ENCODE measurements around the gene MSGN1. TPM values are rescaled to one million over a fixed set of nuclear protein-coding genes. Genes with fewer than 3 reads are reported as not detected.

The MSGN1 gene
- total RNA-seq, 1 donor from 2014 or later = not detected

GRCh38 chr2:17798338-17798737, 17.9 kb upstream of the MSGN1 start:
- Mint-ChIP-seq H3K27ac (ENCODE audit: unreplicated experiment) (no peak overlapping the region), H3K4me1 (ENCODE audit: unreplicated experiment) (peaks cover 4% of the 10 kb centered on the region), H3K4me3 (ENCODE audit: unreplicated experiment) (no peak overlapping the region), H3K9me3 (ENCODE audit: unreplicated experiment) (no peaks in the 10 kb centered on the region), H3K27me3 (ENCODE audit: unreplicated experiment) (peaks cover 3% of the 10 kb centered on the region), H3K36me3 (ENCODE audit: low read depth, unreplicated experiment) (no peaks in the 10 kb centered on the region)
- no peak for DNase-seq (ENCODE audit: low spot score)
- TF ChIP-seq, protein P1, sequence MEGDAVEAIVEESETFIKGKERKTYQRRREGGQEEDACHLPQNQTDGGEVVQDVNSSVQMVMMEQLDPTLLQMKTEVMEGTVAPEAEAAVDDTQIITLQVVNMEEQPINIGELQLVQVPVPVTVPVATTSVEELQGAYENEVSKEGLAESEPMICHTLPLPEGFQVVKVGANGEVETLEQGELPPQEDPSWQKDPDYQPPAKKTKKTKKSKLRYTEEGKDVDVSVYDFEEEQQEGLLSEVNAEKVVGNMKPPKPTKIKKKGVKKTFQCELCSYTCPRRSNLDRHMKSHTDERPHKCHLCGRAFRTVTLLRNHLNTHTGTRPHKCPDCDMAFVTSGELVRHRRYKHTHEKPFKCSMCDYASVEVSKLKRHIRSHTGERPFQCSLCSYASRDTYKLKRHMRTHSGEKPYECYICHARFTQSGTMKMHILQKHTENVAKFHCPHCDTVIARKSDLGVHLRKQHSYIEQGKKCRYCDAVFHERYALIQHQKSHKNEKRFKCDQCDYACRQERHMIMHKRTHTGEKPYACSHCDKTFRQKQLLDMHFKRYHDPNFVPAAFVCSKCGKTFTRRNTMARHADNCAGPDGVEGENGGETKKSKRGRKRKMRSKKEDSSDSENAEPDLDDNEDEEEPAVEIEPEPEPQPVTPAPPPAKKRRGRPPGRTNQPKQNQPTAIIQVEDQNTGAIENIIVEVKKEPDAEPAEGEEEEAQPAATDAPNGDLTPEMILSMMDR (IDR thresholded peaks at IDR 0.05; ENCODE audit: unreplicated experiment) = no peak

DNA sequence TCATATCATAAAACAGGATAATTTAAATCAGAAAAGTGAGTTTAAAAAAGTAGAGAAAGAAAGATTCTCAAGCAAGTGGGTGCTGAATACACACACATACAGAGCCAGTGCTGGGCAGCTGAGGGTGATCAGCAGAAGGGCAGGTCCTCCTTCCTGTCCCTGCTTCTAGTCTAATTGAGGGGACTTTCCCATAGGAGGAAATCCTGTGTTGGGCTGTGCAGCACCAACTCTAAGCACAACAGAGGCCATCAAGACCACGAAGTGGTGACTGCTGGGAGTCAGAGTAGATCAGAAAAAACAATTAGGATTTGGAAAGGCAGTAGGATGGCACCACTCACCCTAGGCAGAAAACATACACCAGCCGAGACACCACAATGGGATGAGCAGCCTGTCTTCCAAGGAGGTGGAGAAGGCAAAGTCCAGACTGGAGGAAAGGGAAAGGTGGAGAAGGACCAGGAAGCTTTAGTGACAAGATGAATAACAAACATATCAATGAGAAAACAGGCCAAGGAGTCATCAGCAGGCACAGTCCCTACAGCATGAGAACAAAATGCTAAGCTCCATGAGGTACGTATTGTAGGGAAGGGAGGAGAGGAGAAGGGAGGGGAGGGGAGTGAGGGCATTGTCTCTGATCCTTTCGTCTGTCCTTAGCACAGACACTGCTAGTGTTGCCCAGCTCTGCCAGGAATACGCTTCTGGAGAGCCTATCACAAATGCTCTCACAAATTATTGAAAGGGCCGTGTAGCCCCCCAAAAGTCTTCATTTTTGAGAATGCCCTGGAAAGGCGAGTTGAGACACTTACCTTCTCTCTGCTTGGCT, 16.7 kb upstream of the MSGN1 start:
- Mint-ChIP-seq H3K27me3 (ENCODE audit: unreplicated experiment) (peaks cover 3% of the 10 kb centered on the region), H3K36me3 (ENCODE audit: low read depth, unreplicated experiment) (no peaks in the 10 kb centered on the region), H3K4me1 (ENCODE audit: unreplicated experiment) (peaks cover 4% of the 10 kb centered on the region), H3K27ac (ENCODE audit: unreplicated experiment) (no peak overlapping the region), H3K4me3 (ENCODE audit: unreplicated experiment) (no peak overlapping the region), H3K9me3 (ENCODE audit: unreplicated experiment) (no peaks in the 10 kb centered on the region)
- no peak for DNase-seq (ENCODE audit: low spot score)
- TF ChIP-seq, protein P1 (IDR thresholded peaks at IDR 0.05; ENCODE audit: unreplicated experiment) = no peak

GRCh38 chr2:17800219-17800618, 16.0 kb upstream of the MSGN1 start:
- peaks cover 4% of the 10 kb centered on the region for H3K4me1 Mint-ChIP-seq (ENCODE audit: unreplicated experiment)
- H3K27ac Mint-ChIP-seq (ENCODE audit: unreplicated experiment) = no peak overlapping the region
- H3K4me3 Mint-ChIP-seq (ENCODE audit: unreplicated experiment) = no peak overlapping the region
- H3K27me3 Mint-ChIP-seq (ENCODE audit: unreplicated experiment) = peaks cover 3% of the 10 kb centered on the region
- no peaks in the 10 kb centered on the region for H3K36me3 Mint-ChIP-seq (ENCODE audit: low read depth, unreplicated experiment)
- TF ChIP-seq, protein P1 (IDR thresholded peaks at IDR 0.05; ENCODE audit: unreplicated experiment) = no peak
- H3K9me3 Mint-ChIP-seq (ENCODE audit: unreplicated experiment) = no peaks in the 10 kb centered on the region
- DNase-seq (ENCODE audit: low spot score) = no peak

GRCh38 chr2:17800693-17801458, 15.4 kb upstream of the MSGN1 start:
- Mint-ChIP-seq H3K27me3 (ENCODE audit: unreplicated experiment) (peaks cover 3% of the 10 kb centered on the region), H3K36me3 (ENCODE audit: low read depth, unreplicated experiment) (no peaks in the 10 kb centered on the region), H3K4me1 (ENCODE audit: unreplicated experiment) (peaks cover 4% of the 10 kb centered on the region), H3K4me3 (ENCODE audit: unreplicated experiment) (no peak overlapping the region), H3K9me3 (ENCODE audit: unreplicated experiment) (no peaks in the 10 kb centered on the region), H3K27ac (ENCODE audit: unreplicated experiment) (no peak overlapping the region)
- DNase-seq (ENCODE audit: low spot score) = no peak
- TF ChIP-seq, protein P1 (IDR thresholded peaks at IDR 0.05; ENCODE audit: unreplicated experiment) = no peak

DNA sequence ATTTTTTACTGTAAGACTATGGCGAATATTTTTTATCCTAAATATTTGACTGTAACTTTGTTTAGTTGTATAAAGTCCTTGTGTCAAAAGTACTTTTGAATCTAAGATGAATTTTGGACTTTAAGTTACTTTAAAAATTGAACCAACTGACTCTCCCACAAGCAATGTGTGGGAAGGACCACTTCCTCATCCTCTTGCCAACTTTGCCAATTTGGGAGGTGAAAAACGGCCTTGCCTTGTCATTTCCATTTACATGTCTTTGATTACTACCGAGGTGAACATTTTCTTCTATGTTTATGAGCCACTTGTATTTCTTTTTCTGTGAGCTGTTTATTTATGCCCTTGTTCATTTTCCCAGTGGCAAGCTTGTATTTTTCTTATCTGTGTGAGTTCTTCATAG, 12.8 kb upstream of the MSGN1 start:
- peaks cover 2% of the 10 kb centered on the region for H3K27me3 Mint-ChIP-seq (ENCODE audit: unreplicated experiment)
- H3K36me3 Mint-ChIP-seq (ENCODE audit: low read depth, unreplicated experiment) = no peaks in the 10 kb centered on the region
- no peak overlapping the region for H3K4me3 Mint-ChIP-seq (ENCODE audit: unreplicated experiment)
- no peaks in the 10 kb centered on the region for H3K9me3 Mint-ChIP-seq (ENCODE audit: unreplicated experiment)
- H3K27ac Mint-ChIP-seq (ENCODE audit: unreplicated experiment) = no peak overlapping the region
- DNase-seq (ENCODE audit: low spot score) = no peak
- TF ChIP-seq, protein P1 (IDR thresholded peaks at IDR 0.05; ENCODE audit: unreplicated experiment) = no peak
- peaks cover 4% of the 10 kb centered on the region for H3K4me1 Mint-ChIP-seq (ENCODE audit: unreplicated experiment)

Data from endothelial cell (in vitro differentiated cells).